ENCODE data around the gene LSM3.

Gene LSM3

DNA sequence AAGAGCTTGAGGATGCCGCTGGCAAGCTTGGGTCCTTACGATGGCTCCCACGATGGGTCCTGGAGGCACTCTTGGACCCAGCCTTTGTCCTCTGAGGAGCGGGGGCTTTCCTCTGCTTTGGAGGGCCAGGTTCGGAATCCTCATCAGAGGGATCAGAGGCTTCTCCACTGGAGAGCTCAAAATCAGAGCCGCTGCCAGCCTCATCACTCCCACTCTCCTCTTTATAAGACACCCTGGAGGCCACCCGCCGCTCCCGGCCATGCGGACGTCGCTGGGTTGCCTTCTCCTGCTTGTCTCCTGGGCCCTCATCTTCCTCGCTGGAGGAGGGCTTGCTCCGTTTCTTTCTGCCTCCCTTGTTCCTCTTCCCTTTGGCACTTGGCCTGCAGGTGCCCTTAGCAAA, 20.2 kb upstream of the LSM3 start:
- no peak for DNase-seq

DNA sequence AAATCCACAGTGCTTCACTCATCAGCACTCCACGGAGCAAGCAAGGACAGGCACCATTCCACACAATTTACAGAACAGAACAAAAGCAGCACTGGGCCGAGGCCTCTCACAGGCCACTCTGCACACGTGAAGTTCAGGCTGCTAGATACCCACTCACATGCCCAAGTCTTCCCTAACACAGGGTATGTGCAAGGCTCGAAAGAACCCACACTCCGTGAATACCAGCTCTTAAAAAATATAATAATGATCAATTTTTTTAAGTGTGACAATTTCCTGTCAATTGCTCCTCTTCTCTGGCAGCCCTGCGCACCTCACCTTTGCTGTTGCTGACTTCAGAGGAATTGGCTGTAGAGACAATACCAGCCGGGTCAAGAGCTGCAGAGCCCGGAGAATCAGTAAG, 19.2 kb upstream of the LSM3 start:
- DNase-seq: no peak

DNA sequence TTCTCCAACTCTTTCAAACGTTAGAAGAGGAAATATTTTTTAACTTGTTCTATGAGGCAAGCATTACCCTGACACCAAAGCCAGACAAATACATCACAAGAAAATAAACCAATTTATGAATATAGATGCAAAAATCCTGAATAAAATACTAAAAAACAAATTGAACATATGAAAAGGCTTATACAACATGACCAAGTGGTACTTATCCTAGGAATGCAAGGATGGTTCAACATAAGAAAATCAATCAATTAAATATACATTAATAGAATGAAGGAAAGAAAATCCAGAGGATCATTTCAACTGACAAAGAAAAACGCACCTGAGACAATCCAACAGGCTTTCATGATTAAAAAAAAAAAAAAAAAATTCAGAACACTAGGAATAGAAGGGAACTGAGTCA, 17.3 kb upstream of the LSM3 start:
- no peak for DNase-seq

DNA sequence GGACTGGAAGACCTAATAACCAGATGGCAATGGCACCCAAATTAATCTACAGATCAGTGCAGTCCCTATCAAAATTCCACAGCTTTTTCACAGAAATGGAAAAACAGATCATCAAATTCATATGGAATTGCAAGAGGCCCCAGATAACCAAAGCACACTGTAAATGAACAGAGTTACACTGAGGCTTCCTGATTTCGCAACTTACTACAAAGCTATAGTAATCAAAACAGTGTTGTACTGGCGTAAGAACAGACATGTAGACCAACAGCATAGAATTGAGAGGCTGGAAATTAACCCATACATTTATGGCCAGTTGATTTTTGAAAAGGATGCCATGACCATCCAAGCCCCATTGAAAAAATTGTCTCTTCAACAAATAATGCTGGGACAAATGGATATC, 16.4 kb upstream of the LSM3 start:
- no peak for DNase-seq

DNA sequence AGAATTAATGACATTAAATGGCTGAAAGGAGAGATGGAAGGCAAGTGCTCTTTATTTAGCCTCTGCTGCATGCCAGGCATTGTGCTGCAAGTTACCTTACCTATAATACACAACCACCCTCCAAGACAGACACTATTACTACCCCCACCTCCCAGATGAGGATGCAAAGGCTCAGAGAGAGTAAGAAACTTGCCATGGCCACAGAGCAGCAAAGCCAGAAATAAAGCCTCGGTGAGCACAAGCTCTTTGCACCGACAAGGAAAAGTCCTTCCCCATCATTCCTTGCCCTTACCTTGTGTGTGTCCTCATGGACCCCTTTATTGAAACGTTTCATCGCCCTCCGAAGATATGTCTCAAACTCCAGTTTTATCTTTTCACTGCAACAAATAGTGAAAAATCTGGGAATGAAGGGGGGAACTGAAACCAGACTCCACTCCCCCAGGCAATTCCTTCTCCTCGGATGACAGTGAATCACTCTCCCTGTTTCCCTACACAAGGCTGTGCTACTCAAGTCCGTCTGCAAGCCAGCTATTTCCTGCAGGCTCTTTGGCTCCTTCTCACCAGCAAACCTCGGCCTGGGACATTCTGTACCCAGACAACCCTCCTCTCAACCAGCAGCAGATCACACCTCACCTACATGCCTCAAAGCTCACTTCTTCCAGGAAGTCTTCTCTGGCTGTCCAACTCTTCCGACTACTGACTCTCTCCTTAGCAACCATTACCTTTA, 11.6 kb upstream of the LSM3 start:
- DNase-seq: no peak

DNA sequence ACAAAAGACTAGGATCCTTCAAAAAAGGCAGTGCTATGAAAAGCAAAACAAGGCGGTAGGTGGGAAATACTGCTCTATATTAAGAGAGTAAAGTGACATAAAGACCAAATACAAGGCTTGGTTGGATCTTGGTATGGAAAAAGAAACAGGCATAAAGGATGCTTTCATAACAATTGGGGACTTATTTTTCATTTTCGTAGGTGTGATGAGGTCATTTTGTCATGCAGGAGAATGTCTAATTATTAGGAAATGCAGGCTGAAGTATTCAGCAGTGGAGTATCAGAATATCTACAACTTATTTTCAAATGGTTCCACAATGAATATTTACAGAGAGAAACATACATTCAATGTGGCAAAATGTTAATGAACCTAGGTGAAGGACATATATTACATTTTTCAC, 9.2 kb upstream of the LSM3 start:
- DNase-seq: no peak

DNA sequence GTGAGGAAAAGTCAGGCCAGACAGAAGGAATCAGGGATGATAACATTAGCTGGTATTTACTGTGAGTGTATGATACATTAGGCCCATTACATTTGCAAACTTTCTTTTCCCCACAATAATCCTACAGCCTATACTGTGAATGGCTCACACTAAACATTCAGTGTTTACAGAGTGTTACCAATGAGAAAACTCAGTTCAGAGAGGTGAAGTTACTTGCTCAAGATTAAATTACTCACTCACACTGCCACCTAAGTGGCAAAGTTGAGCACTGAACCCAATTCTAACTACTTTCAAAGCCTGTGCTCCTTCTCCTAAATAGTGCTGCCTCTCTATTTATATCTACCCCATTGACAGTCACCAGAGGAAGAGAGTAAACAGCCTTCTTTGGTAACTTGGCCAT, 8.7 kb upstream of the LSM3 start:
- DNase-seq: no peak

DNA sequence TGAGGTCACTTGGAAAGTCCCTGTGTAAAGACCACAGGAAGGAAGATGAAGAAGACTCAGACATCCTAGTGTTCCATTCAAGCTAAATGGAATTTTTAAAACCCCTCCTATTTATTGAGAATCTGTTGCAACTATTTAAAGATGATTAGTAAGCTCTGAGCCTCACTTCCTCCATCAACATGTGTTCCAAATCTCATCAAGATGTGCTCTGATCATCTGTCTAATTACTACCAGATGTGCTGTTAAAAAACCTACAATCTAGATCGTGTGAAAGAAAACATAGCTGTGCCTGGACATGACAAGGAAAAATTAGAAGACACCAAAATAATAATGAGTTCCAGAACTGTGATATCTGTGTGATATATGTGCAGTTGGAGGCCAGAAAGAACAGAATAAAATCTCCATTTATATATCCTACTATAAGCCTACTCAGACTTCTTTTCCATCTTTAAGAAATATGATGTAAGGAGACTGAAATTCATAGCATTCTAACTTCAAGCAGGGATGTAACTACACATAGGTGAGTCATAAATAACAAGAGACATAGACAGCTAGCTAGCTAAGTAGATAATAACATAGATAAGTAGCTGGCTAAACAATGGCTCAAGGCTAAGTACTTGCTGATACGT, 8.0 kb upstream of the LSM3 start:
- DNase-seq: no peak

DNA sequence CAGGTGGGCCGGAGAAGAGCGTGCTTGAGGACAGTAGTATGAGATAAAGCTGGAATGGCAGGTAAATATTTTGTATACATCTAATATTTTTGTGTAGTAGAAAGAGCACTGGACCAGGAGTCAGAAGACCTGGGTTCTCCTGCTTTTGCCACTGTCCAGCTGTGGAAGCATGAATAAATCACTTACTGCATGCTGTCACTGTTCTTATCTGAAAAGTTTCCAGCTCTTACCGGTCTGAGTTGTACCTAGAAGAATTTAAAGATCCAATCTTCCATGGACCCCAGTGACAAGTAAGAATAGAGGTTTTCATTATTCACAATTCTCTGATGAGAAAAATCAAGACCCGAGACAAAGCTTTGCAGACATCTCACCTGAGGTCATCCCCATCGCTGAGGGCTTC, 6.1 kb upstream of the LSM3 start:
- DNase-seq: no peak

DNA sequence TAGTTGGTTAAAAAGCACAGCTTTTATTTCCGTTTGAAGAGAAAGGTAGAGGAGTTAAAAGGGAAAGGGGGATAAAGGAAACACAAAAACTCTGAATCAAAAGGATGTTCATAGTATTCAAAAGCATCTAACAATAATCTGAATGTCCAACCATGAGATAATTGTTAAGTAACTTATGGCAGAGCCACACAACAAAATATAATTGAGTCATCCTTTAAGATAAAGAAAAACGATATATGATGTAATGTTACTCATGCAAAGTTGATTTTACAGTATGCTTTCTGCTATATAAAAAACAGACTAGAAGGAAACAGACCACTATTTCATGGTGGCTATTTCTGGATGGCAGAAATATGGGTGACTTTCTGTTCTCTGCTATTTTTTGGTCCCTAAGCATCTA, 4.1 kb upstream of the LSM3 start:
- no peak for DNase-seq

DNA sequence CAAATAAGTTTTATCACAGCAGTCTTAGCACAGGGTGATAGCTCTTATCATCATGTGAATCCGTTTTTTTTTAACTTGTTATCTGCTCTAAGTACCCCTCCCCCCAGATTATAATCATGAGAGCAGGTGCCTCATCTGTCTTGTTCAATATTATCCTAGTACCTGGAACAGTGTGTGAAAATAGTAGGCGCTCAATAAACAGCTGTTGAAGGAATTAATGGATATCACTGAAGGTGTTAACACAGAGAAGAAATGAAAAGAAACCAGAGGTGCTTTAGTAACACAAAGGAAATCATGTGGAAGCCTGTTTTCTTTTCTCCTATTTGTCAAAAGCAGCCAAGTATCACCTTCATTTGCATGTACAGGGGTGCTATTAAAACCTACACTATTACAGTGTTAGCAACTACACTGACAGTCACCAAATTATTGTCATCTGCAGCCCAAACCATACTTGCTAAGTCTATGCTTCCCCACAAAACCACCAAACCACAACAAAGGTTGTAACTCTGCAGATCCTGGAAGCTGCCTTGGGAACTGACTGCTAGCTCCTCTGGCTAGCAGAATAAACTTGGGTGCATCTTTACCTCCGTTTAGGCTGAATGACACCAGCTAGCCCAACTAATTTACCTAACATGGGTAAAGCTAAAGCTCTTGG, 3.1 kb upstream of the LSM3 start:
- peak; percentile 30 for DNase-seq

DNA sequence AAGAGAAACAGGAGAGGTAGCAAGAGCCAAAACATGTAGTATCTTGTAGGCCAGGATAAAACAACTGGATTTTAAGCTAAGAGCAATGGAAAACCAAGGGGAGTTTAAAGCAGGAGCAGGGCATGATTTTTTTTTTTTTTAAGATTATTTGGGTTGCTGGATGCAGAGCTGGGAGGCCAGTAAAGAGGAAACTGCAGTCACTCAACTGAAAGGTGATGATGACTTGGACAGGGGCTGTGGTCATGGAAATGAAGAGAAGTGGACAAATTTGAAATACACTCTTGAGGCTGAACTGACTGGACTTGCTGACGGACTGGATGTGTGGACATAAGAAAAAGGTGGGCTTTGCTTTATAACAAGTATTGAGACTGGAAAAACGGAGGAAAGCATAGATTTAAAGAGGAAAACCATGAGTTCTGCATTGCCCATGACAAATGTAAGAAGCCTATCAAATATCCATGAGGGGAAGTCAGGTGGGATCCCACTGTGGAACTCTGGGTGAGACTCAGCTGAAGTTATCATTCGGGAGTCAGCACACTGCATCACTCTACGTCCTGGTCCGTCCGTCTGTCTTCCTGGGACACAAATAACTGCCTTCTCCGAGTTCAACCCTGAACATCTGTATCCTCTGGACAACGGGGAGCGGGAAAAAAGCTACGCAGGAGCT, 904 bp upstream of the LSM3 start:
- DNase-seq: no peak

DNA sequence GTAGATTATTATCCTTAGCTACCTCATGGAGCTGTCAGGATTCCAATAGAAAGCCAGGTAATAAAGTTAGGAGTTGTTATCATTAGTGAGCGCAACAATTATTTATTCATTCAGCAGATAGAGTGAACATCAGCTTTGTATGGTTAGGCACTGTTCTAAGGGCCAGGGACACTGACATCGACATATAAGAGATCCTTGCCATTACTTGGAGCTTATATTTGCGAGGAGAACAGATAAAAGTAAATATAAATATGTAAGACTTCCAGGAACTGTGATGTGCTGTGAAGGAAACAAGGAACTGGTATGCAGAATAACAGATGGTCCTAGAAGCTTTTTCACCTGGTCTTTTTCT, 473 bp downstream of the LSM3 start:
- DNase-seq: no peak

DNA sequence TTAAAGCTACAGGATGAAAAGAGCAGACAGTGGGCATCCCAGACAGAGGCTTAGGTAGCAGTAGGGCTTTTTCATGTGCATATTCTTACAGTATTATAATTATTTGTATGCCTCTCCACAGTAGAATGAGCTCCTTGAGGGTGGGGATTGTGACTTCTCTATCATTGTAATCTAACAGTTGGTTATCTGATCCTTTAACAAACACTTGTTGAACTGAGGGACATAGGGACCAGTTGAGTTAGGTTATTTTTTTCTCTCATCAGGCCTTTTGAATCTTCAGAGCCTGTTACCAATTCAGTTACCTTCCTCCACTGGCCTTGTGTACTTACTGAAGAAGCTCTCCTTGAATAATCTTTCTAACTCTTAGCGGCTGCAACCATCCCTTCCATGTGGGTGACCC, 1.2 kb downstream of the LSM3 start:
- no peak for DNase-seq

DNA sequence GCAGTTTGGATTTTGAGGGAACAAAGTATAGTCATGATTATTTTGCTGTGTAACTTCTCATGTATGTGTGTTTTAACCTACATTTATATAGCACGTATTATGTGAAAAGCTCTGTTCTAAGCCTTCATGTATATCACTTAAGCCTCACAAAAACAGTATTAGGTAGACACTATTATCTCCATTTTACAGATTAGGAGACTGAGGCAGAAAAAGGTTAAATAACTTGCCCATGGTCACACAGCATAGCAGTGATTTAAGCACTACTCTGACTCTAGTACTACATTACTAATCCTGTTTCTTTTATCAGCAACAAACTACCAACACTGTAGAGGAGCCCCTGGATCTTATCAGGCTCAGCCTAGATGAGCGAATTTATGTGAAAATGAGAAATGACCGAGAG, 2.6 kb downstream of the LSM3 start:
- DNase-seq: no peak

DNA sequence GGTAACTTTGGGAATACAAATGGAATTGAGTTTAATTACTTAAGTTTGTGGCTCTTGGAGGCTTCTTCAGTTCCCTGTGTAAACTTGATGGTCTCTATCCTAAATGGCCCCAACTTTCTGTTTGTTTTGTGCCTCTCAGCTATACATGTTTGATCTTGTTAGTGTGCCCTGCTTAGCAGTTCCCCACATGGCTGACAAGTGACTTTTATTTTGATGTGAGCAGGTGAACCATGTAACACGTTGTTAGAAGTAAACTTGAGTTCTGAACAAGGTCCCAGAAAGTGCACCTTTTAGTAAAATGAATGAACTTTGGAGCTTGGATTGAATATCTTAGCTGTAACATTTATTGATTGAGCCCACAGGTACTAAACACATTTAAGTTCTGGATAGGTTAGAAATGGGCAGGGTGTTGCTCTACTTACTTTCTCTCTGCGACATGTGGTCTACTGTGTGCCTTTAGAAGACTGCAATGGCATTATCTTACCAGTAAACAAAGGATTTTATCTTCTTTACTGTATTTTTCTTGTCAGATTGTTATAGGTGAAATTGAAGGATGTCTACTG, 4.5 kb downstream of the LSM3 start:
- DNase-seq: no peak

DNA sequence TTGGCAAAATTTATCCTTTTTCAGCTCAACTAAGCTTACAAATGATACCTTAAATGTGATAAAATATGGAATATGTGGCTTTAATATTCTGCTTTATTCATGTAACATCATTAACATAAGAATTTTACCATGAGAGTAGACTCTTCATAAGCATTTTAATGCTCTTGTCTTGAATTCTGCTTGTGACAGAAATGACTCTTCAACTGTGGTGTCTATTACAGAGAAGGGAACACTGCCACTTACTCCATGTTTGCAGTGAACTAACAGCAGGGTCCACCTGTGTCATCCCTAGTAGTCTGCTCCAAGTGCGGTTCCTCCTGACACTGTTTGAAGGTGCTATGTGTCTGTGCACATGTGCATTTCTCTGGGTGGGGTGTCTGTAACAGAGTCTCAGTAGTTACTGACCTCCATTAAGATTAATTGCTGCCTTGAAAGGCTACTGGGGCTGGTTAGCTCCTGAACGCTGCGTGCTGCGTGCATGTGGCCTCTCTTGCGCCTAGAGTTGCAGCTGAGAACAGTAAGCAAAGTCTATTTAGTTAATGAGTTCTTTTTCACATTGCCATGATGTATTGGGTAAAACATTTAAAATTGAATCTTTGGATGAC, 8.3 kb downstream of the LSM3 start:
- no peak for DNase-seq

DNA sequence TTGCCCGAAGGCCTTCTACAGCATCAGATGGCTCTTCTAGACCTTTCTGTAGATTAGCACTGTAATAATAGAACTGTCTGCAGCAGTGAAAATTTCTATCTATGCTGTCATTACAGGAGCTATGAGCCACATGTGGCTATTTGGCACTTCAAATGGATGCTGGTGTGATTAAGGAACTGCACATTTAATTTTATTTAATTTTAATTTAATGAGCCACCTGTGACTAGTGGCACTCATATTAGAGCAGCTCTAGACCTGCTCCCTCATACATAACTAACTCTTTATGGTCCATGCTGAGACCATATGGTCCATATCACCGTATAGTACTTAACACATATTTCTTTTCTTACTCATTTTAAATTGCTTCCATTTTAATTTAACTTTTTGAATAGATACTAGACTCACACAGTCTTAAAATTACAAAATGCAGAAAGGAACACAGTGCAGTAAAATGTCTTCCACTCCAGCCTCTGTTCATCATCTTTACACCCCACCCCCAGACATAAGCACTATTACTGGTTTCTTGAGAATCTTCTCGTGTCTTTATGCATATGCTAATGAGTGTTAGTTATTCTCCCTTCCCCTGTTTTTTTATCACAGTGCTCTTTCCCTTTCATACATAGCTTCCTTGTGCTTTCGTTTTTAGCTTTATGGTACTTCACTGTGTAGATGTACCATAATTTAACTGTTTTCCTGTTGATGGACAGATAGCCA, 9.6 kb downstream of the LSM3 start:
- no peak for DNase-seq

DNA sequence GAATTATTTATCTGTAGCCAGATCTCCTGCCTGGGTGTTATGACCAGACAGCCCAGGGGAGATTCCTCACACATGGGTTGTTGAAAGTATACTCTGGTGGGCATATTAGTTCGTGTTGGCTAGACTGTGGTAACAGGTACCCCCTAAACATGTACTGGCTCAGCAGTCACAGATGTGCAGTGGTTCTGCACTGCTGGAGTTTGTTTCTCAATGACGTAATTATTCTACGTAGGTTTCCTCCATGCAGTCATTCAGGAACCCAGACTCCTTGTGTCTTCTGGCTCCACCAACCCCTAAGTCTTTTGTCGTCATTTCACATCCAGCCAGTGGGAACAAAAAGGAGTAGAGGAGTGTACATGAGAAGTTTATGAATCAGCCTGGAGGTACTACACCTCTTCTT, 16.2 kb downstream of the LSM3 start:
- DNase-seq: no peak

DNA sequence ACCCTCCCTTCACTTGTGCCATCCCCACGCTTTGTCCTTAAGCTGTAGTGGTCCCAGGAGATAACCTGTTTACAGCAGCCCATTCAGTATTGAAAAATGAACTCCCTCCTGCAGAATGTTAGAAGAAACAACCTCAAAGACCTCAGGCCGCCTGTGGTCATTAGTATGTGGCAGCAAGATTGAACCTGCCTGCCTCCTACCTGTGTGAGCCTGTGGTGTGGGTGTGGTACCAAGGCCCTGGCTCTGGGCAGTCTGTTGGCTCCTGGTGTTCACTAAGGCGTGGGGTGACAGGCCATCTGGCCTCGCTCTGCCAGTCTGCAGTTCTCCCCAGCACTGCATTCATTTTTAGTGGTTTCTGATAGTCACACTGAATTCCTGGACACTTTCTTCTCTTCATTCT, 21.0 kb downstream of the LSM3 start:
- DNase-seq: no peak

DNA sequence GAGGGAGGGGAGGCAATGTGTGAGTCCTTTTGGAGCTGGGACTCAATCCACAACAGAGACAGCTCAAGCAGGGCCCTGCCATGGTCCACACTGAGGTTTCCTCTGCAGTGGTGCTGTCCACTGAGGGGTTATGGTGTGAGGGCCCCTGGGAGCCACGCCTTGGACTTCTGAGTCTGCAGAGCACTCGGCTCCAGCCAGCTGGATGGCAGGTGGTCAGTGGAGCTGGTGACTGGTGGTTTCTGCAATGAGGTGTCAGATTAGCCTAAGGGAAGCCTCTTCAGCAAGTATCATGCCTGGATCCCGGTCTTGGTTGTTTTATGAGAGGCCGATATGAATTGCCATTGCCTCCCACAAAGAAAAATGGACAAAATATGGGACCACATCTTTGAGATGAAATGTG, 21.7 kb downstream of the LSM3 start:
- no peak for DNase-seq

DNA sequence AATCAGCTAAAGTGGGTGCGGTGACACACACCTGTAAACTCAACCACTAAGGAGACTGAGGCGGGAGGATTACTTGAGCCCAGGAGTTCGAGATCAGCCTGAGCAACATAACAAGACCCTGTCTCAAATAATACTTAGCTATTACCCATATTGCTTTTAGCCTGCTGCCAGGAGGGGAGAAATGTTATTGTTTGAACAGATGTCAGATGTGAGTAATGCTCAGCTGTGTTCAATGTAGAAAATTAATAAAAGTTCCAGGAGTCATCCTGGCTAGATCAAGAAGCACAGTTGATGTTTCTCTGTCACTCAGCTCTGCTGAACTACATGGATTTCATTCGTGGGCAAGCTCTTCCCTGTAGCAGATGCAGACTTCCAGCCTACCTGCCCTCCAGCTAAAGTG, 22.2 kb downstream of the LSM3 start:
- DNase-seq: no peak

Data from activated T-cell treated with anti-CD3 and anti-CD28 coated beads for 4 hours (primary cell).